Psoas muscle (tissue), 8 donors: ENCODE data around the gene TCTN1. TPM values are rescaled to one million over a fixed set of nuclear protein-coding genes. Genes with fewer than 3 reads are reported as not detected.
A peak's percentile ranks its signal among the peaks of the same experiment; 100 is the strongest.

ENCODE experiments used
- ATAC-seq, 4 donors: fragments of 200-7000 bp; cut with Tn5 transposase; one replicate each; pipeline ENCODE4 v1.9.1; 2020; ENCODE audit warnings: moderate library complexity in 3 of 4, mild to moderate bottlenecking in 2 of 4
- DNase-seq, 2 donors: peaks; one replicate each; pipeline ENCODE4 v3.0.0-alpha.2; 2020
- H3K27ac ChIP-seq: fragments of 200-600 bp; one replicate; pipeline ENCODE4 v1.8.0; 2022
- H3K27me3 ChIP-seq, 3 donors: fragments of 200-600 bp in 1 of 3; one replicate each; pipeline versions ENCODE4 v1.6.1 to v1.8.0; 2013 to 2022; ENCODE audit warnings: low read length in 2 of 3, mild to moderate bottlenecking in 2 of 3, moderate library complexity in 1 of 3; ENCODE audit not compliant: insufficient read depth in 3 of 3
- H3K36me3 ChIP-seq, 2 donors: fragments of 200-600 bp in 1 of 2; one replicate each; pipeline versions ENCODE4 v1.6.1 to v1.8.0; 2013 to 2022; ENCODE audit warnings: low read depth in 1 of 2, mild to moderate bottlenecking in 1 of 2, moderate library complexity in 1 of 2; ENCODE audit not compliant: insufficient read depth in 1 of 2
- H3K4me1 ChIP-seq: fragments of 200-600 bp; one replicate; pipeline ENCODE4 v1.8.0; 2022
- H3K4me3 ChIP-seq: fragments of 200-600 bp; one replicate; pipeline ENCODE4 v1.8.0; 2022; ENCODE audit warnings: mild to moderate bottlenecking
- H3K9me3 ChIP-seq: fragments of 200-600 bp; one replicate; pipeline ENCODE4 v1.8.0; 2022
- CTCF ChIP-seq: fragments of 200-600 bp; IDR thresholded peaks from one replicate; pipeline ENCODE4 v1.8.0; 2022; ENCODE audit warnings: antibody characterized with exemption
- WGBS, 3 donors: extraction: QIAGEN DNeasy Blood & Tissue Kit; methylation state at CpG; one replicate each; pipeline versions ENCODE4 v1.1.6 to v1.1.7; 2013; 5-methylcytosine and 5-hydroxymethylcytosine counted together
- intact Hi-C, 2 donors: fragments of 100-400 bp; cut with DNase I; formaldehyde crosslinking; loops; one replicate each; pipeline versions ENCODE4 v1.11.0 to v1.14.2; 2022
- polyA plus RNA-seq, 3 donors: library from polyadenylated mRNA; stranded (reverse); fragments of 200-250 nt; gene quantifications; one replicate each; pipeline ENCODE4 v1.2.3, GENCODE V29; 2013
- total RNA-seq, 4 donors: library from RNA; stranded (reverse); fragmentation: NEBNext Ultra II Directional in 2 of 4; extraction: Animal tissue kit (Norgen Biotek cat#: 25700) in 2 of 4; gene quantifications; one replicate each; pipeline versions ENCODE4 v1.2.1 to v1.2.4, GENCODE V29; 2021 to 2023
- donor health status: healthy with polysubstance abuse.
- donor health status: DM: no; HTN: no; CAD: no; lungs with moderate emphysema.
- donor health status: Bipolar disorder and iron deficiency.
- donor health status: healthy.
- donor health status: DM: yes; HTN: yes; CAD: no.
- donor health status: DM: no; HTN: no; CAD: no.
- donor health status: DM: no; HTN: no; CAD: no.
- donor health status: DM: yes; HTN: yes; CAD: no.

Gene TCTN1
- total and polyA plus RNA-seq, 7 donors = 4.0 to 24.7 (median 12.1) TPM

GRCh38 chr12:110606253-110606611 lies 7.7 kb upstream of the TCTN1 start:
- peak overlapping the region; percentile 38 for H3K27ac ChIP-seq
- DNase-seq = no peak
- intact Hi-C loops = no loop called here
- no peak for TF ChIP-seq CTCF
- no peak for ATAC-seq
- H3K9me3 ChIP-seq = no peaks in the 10 kb centered on the region
- 90 to 96% (median 92%) methylated on average over 8 of the region's 8 CpGs for WGBS, 3 donors
- no peaks in the 10 kb centered on the region for H3K4me1 ChIP-seq
- no peaks in the 10 kb centered on the region for H3K27me3 ChIP-seq
- H3K4me3 ChIP-seq = no peak overlapping the region
- H3K36me3 ChIP-seq = no peaks in the 10 kb centered on the region

- Histone ChIP-seq H3K4me1 (peaks cover 7% of the 10 kb centered on the region), H3K9me3 (no peaks in the 10 kb centered on the region), H3K27ac (peak overlapping the region; percentile 56), H3K27me3 (no peaks in the 10 kb centered on the region), H3K4me3 (peak overlapping the region; percentile 80), H3K36me3 (peaks cover 0 to 8% of the 10 kb centered on the region in 2 donors)
- WGBS, 3 donors = 69 to 73% (median 72%) methylated on average over 22 to 23 of the region's 23 CpGs
- DNase-seq = peak in 1 of 2 donors; percentile 32
- no peak for TF ChIP-seq CTCF
- intact Hi-C loops = loop anchor here in 1 of 2 donors (5.0 kb wide), 1 partner anchor 79 kb away; no protein-coding TSS in a partner anchor
- ATAC-seq = peak in 2 of 4 donors; percentile 1 to 2
Measured at GRCh38 chr12:110613071-110613770, 708 bp upstream of the TCTN1 start.

- DNase-seq (no peak), ATAC-seq (no peak)
- intact Hi-C loops = no loop called here
- no peak overlapping the region for H3K27ac ChIP-seq
- H3K36me3 ChIP-seq = peaks cover 0 to 8% of the 10 kb centered on the region in 2 donors
- peaks cover 7% of the 10 kb centered on the region for H3K4me1 ChIP-seq
- 84 to 89% (median 86%) methylated on average over 8 of the region's 8 CpGs for WGBS, 3 donors
- no peaks in the 10 kb centered on the region for H3K27me3 ChIP-seq
- H3K4me3 ChIP-seq = peak overlapping the region; percentile 80
- H3K9me3 ChIP-seq = no peaks in the 10 kb centered on the region
- TF ChIP-seq CTCF = no peak
Measured at GRCh38 chr12:110615171-110615570, 1.2 kb downstream of the TCTN1 start.

GRCh38 chr12:110616471-110617115 lies 2.7 kb downstream of the TCTN1 start:
- no peak for DNase-seq
- Histone ChIP-seq H3K4me1 (peaks cover 7% of the 10 kb centered on the region), H3K36me3 (peaks cover 0 to 8% of the 10 kb centered on the region in 2 donors), H3K27me3 (no peaks in the 10 kb centered on the region), H3K27ac (no peak overlapping the region), H3K9me3 (no peaks in the 10 kb centered on the region), H3K4me3 (no peak overlapping the region)
- no peak for ATAC-seq
- intact Hi-C loops = no loop called here
- 85 to 95% (median 94%) methylated on average over 5 of the region's 5 CpGs for WGBS, 3 donors
- TF ChIP-seq CTCF = no peak
